ENCODE results near the gene DCDC2C.

- TF ChIP-seq KLF10 (tag by site-specific recombination; IDR thresholded peaks at IDR 0.05) (no peak), ZNF830 (tag by site-specific recombination; IDR thresholded peaks at IDR 0.05; ENCODE audit: low read depth) (no peak), CTCF (tag by site-specific recombination; IDR thresholded peaks at IDR 0.05) (no peak)
These were observed 24.2 kb upstream of the DCDC2C start for GRCh38 chr2:3679180-3679579.

Measured in HEK293 (cell line).